ENCODE measurements around the gene RABGAP1L. TPM values are rescaled to one million over a fixed set of nuclear protein-coding genes. Genes with fewer than 3 reads are reported as not detected.

The RABGAP1L gene
- total and polyA plus RNA-seq, 10 donors: 30.3 to 125 (median 77.7) TPM

GRCh38 chr1:174637487-174637886, 478.2 kb downstream of the RABGAP1L start:
- 97% methylated on average over 4 of the region's 4 CpGs for WGBS, 5 donors
- intact Hi-C loops (cut with DNase I; ENCODE audit: low total_unique reads): no loop called here
- no peak overlapping the region for H3K4me3 ChIP-seq
- H3K36me3 ChIP-seq: peaks cover 0 to 22% (median 9%) of the 10 kb centered on the region in 6 donors
- DNase-seq: no peak
- no peaks in the 10 kb centered on the region for H3K4me1 ChIP-seq
- H3K9me3 ChIP-seq: peaks cover 0 to 2% (median 0%) of the 10 kb centered on the region in 8 donors
- TF ChIP-seq POLR2A (IDR thresholded peaks at IDR 0.05): no peak
- no peak for TF ChIP-seq POLR2AphosphoS5 (IDR thresholded peaks at IDR 0.05)
- TF ChIP-seq CTCF (IDR thresholded peaks at IDR 0.05 in 8 of 11, conservative IDR thresholded peaks at IDR 0.05 in 3 of 11): no peak
- H3K27ac ChIP-seq: no peak overlapping the region
- no peaks in the 10 kb centered on the region for H3K27me3 ChIP-seq (replicated peaks in 1 of 7)

GRCh38 chr1:174639461-174639860, 480.1 kb downstream of the RABGAP1L start:
- H3K9me3 ChIP-seq: peaks cover 0 to 2% (median 0%) of the 10 kb centered on the region in 8 donors
- intact Hi-C loops (cut with DNase I; ENCODE audit: low total_unique reads): no loop called here
- peaks cover 0 to 22% (median 9%) of the 10 kb centered on the region in 6 donors for H3K36me3 ChIP-seq
- TF ChIP-seq POLR2A (IDR thresholded peaks at IDR 0.05): no peak
- no peak for TF ChIP-seq POLR2AphosphoS5 (IDR thresholded peaks at IDR 0.05)
- TF ChIP-seq CTCF (IDR thresholded peaks at IDR 0.05 in 8 of 11, conservative IDR thresholded peaks at IDR 0.05 in 3 of 11): no peak
- H3K4me3 ChIP-seq: no peak overlapping the region
- WGBS, 5 donors: 75 to 90% (median 84%) methylated on average over 1 of the region's 1 CpG
- H3K27ac ChIP-seq: no peak overlapping the region
- no peaks in the 10 kb centered on the region for H3K27me3 ChIP-seq (replicated peaks in 1 of 7)
- H3K4me1 ChIP-seq: no peaks in the 10 kb centered on the region
- DNase-seq: no peak

GRCh38 chr1:174640783-174641182, 481.5 kb downstream of the RABGAP1L start:
- TF ChIP-seq POLR2AphosphoS5 (IDR thresholded peaks at IDR 0.05) (no peak), POLR2A (IDR thresholded peaks at IDR 0.05) (no peak), CTCF (IDR thresholded peaks at IDR 0.05 in 8 of 11, conservative IDR thresholded peaks at IDR 0.05 in 3 of 11) (no peak)
- Histone ChIP-seq H3K9me3 (peaks cover 0 to 10% (median 5%) of the 10 kb centered on the region in 8 donors), H3K4me3 (no peak overlapping the region), H3K36me3 (peaks cover 0 to 22% (median 9%) of the 10 kb centered on the region in 6 donors), H3K27me3 (replicated peaks in 1 of 7) (no peaks in the 10 kb centered on the region), H3K4me1 (no peaks in the 10 kb centered on the region), H3K27ac (no peak overlapping the region)
- intact Hi-C loops (cut with DNase I; ENCODE audit: low total_unique reads): no loop called here
- 87 to 100% (median 92%) methylated on average over 1 of the region's 1 CpG for WGBS, 5 donors
- no peak for DNase-seq

GRCh38 chr1:174642393-174642792, 483.1 kb downstream of the RABGAP1L start:
- intact Hi-C loops (cut with DNase I; ENCODE audit: low total_unique reads): no loop called here
- H3K4me1 ChIP-seq: no peaks in the 10 kb centered on the region
- H3K27me3 ChIP-seq (replicated peaks in 1 of 7): no peaks in the 10 kb centered on the region
- no peak overlapping the region for H3K27ac ChIP-seq
- peaks cover 0 to 13% (median 6%) of the 10 kb centered on the region in 8 donors for H3K9me3 ChIP-seq
- TF ChIP-seq POLR2AphosphoS5 (IDR thresholded peaks at IDR 0.05): no peak
- no peak for TF ChIP-seq POLR2A (IDR thresholded peaks at IDR 0.05)
- TF ChIP-seq CTCF (IDR thresholded peaks at IDR 0.05 in 8 of 11, conservative IDR thresholded peaks at IDR 0.05 in 3 of 11): no peak
- peaks cover 0 to 12% (median 5%) of the 10 kb centered on the region in 6 donors for H3K36me3 ChIP-seq
- no peak overlapping the region for H3K4me3 ChIP-seq
- no peak for DNase-seq

Data from spleen (tissue), 11 donors.